K562 (cell line): ENCODE measurements around the gene GPR162. TPM values are rescaled to one million over a fixed set of nuclear protein-coding genes. Genes with fewer than 3 reads are reported as not detected.

ENCODE experiments used
- ATAC-seq: fragments of 200-7000 bp; cut with Tn5 transposase; 3 replicates; pipeline ENCODE4 v1.9.1; 2020; ENCODE audit warnings: moderate library complexity
- BruUV-seq: library from RNA; stranded (reverse); fragments of 400-500 nt; replicated peaks from 2 replicates; lab custom pipeline; 2021; lab: Mats Ljungman, UMichigan
- CTCF ChIA-PET: fragments of 300-600 bp; formaldehyde crosslinking; extraction: SDS; loops from one replicate; lab custom pipeline; 2021; ENCODE audit warnings: low intra/inter-chr PET ratio; lab: Yijun Ruan, JAX
- POLR2A ChIA-PET: fragments of 300-600, 350-650 bp; sonication (Branson Sonifier 250); formaldehyde crosslinking; extraction: SDS; loops from one replicate; lab custom pipeline; 2021; ENCODE audit warnings: antibody characterized with exemption, inconsistent platforms; lab: Yijun Ruan, JAX
- DNase-seq, 4 experiments: peaks; one replicate each; pipeline versions ENCODE4 v3.0.0 to v3.0.0-alpha.2; 2011 to 2018; ENCODE audit warnings: low spot score in 3 of 4, mixed read lengths in 3 of 4; ENCODE audit errors: extremely low read depth in 1 of 4
- FAIRE-seq: peaks from 2 replicates; lab custom pipeline; 2011; peaks lifted over from hg19 to GRCh38; lab: Jason Lieb, UNC
- H2AFZ ChIP-seq: 2 replicates; pipeline ENCODE4 v1.6.0; 2011; ENCODE audit warnings: low read depth, low read length, control low read depth, inconsistent platforms
- H3K27ac ChIP-seq: fragments of 200-600 bp; 3 replicates; pipeline ENCODE4 v1.8.0; 2011; ENCODE audit warnings: low read depth, mild to moderate bottlenecking, control low read depth, inconsistent platforms, low read length, moderate library complexity, mixed read lengths; ENCODE audit errors: extremely low read depth
- H3K27me3 ChIP-seq, 2 experiments: fragments of 300-600 bp in 1 of 2; 2 replicates in 1 of 2; 3 replicates in 1 of 2; pipeline versions ENCODE4 v1.6.0 to v1.8.0; 2011; ENCODE audit warnings: inconsistent platforms in 2 of 2, low read length in 2 of 2, mild to moderate bottlenecking in 1 of 2, mixed read lengths in 1 of 2, moderate library complexity in 1 of 2; ENCODE audit not compliant: control insufficient read depth in 2 of 2, insufficient read depth in 2 of 2
- H3K36me3 ChIP-seq: fragments of 300-600 bp; 3 replicates; pipeline ENCODE4 v1.8.0; 2011; ENCODE audit warnings: mild to moderate bottlenecking, low read length, inconsistent platforms; ENCODE audit not compliant: control insufficient read depth, insufficient read depth
- H3K4me1 ChIP-seq, 2 experiments: fragments of 200-600 bp in 1 of 2; replicated peaks in 1 of 2; 2 replicates in 1 of 2; 3 replicates in 1 of 2; pipeline versions ENCODE4 v1.5.1 to v1.8.0; 2011; ENCODE audit warnings: inconsistent platforms in 2 of 2, low read length in 2 of 2, mild to moderate bottlenecking in 1 of 2, mixed read lengths in 1 of 2, moderate library complexity in 1 of 2; ENCODE audit not compliant: control insufficient read depth in 2 of 2, insufficient read depth in 2 of 2
- H3K4me2 ChIP-seq: 2 replicates; pipeline ENCODE4 v1.6.1; 2011; ENCODE audit warnings: low read length, control low read depth, inconsistent platforms, mixed read lengths; ENCODE audit not compliant: insufficient read depth
- H3K4me3 ChIP-seq: fragments of 200-600 bp; sonication (generic), shearing (Covaris generic); 2 replicates; pipeline ENCODE4 v1.5.1; 2016; ENCODE audit warnings: control low read depth, inconsistent platforms
- H3K79me2 ChIP-seq: fragments of 200-600 bp; 3 replicates; pipeline ENCODE4 v1.8.0; 2011; ENCODE audit warnings: low read length, inconsistent platforms; ENCODE audit not compliant: control insufficient read depth, insufficient read depth
- H3K9ac ChIP-seq, 2 experiments: 2 replicates each; pipeline versions ENCODE4 v1.6.0 to v1.6.1; 2011; ENCODE audit warnings: low read depth in 2 of 2, low read length in 2 of 2, control low read depth in 1 of 2, inconsistent platforms in 1 of 2, mild to moderate bottlenecking in 1 of 2, mixed read lengths in 1 of 2; ENCODE audit not compliant: insufficient read depth in 1 of 2
- H3K9me1 ChIP-seq: one replicate; pipeline ENCODE4 v1.6.0; 2011; ENCODE audit warnings: inconsistent platforms, mild to moderate bottlenecking, low read length, moderate library complexity; ENCODE audit not compliant: control insufficient read depth, insufficient read depth
- H3K9me3 ChIP-seq: replicated peaks from 2 replicates; pipeline ENCODE4 v1.5.1; 2011; ENCODE audit warnings: low read depth, low read length, inconsistent platforms; ENCODE audit not compliant: control insufficient read depth, insufficient read depth
- H4K20me1 ChIP-seq: replicated peaks from 2 replicates; pipeline ENCODE4 v1.6.1; 2011; ENCODE audit warnings: low read length, inconsistent platforms, mixed read lengths; ENCODE audit not compliant: control insufficient read depth, insufficient read depth
- ASH1L ChIP-seq: fragments of 450-650 bp; IDR thresholded peaks from 2 replicates; pipeline ENCODE4 v1.6.1; 2018; ENCODE audit warnings: borderline replicate concordance, mild to moderate bottlenecking, low read depth; ENCODE audit not compliant: partially characterized antibody
- CREB1 ChIP-seq, 2 experiments: sonication (generic) in 1 of 2; formaldehyde crosslinking in 1 of 2; IDR thresholded peaks; 2 replicates each; pipeline versions ENCODE4 v1.6.1 to v1.8.0; 2012 to 2022; ENCODE audit warnings: inconsistent platforms in 1 of 2, mild to moderate bottlenecking in 1 of 2, missing genetic modification reagents in 1 of 2, moderate library complexity in 1 of 2
- DPF2 ChIP-seq: fragments of 450-650 bp; IDR thresholded peaks from 2 replicates; pipeline ENCODE4 v1.6.1; 2016
- ESRRB ChIP-seq: fragments of 250-450 bp; sonication (Bioruptor Pico); IDR thresholded peaks from 2 replicates; pipeline ENCODE4 v1.5.0; 2020; ENCODE audit warnings: mild to moderate bottlenecking, moderate library complexity, borderline replicate concordance
- ETV5 ChIP-seq: sonication (generic); formaldehyde crosslinking; IDR thresholded peaks from 2 replicates; pipeline ENCODE4 v1.4.0; 2020; ENCODE audit warnings: low read depth, mild to moderate bottlenecking, missing genetic modification reagents
- KDM5B ChIP-seq: fragments of 200-600 bp; sonication (generic); IDR thresholded peaks from 2 replicates; pipeline ENCODE4 v1.6.1; 2012; ENCODE audit warnings: low read depth, mild to moderate bottlenecking, moderate library complexity, low read length, control low read depth, inconsistent platforms; ENCODE audit not compliant: insufficient replicate concordance
- MEIS2 ChIP-seq: fragments of 450-650 bp; IDR thresholded peaks from 2 replicates; pipeline ENCODE4 v1.6.1; 2014; ENCODE audit warnings: mild to moderate bottlenecking; ENCODE audit not compliant: partially characterized antibody
- PRMT5 ChIP-seq: sonication (generic); formaldehyde crosslinking; IDR thresholded peaks from 2 replicates; pipeline ENCODE4 v1.5.0; 2020; ENCODE audit warnings: missing genetic modification reagents
- PYGO2 ChIP-seq: fragments of 450-650 bp; IDR thresholded peaks from 2 replicates; pipeline ENCODE4 v1.6.1; 2016; ENCODE audit warnings: mild to moderate bottlenecking, missing genetic modification characterization, moderate library complexity, missing compliant biosample characterization
- SNRNP70 ChIP-seq: fragments of 200-400 bp; formaldehyde crosslinking; optimal IDR thresholded peaks from 2 replicates; pipeline ENCODE3; 2017; ENCODE audit warnings: low read depth, low read length
- ZNF274 ChIP-seq: IDR thresholded peaks from 2 replicates; pipeline ENCODE4 v1.6.1; 2011; ENCODE audit warnings: low read depth, mild to moderate bottlenecking, low read length, moderate library complexity, borderline replicate concordance
- WGBS: fragments of 100-300 bp; shearing (Covaris generic); methylation state at CpG from one replicate; pipeline ENCODE4 v1.1.6; 2016; ENCODE audit warnings: low coverage, mixed read lengths; ENCODE audit not compliant: insufficient coverage; ENCODE audit errors: missing lambda C conversion rate; 5-methylcytosine and 5-hydroxymethylcytosine counted together
- in situ Hi-C: fragments of 300-500 bp; cut with MboI; formaldehyde crosslinking; loops from 4 replicates; pipeline ENCODE4 v1.15.0; 2018; ENCODE audit warnings: inconsistent platforms, mixed read lengths
- intact Hi-C: fragments of 100-400 bp; cut with micrococcal nuclease; formaldehyde crosslinking; loops from 2 replicates; pipeline ENCODE4 v1.14.2; 2022
- polyA plus RNA-seq, 8 experiments: library from polyadenylated mRNA; depleted of rRNA in 4 of 8; stranded (reverse) in 5 of 8; unstranded in 3 of 8; fragments of >200 nt; fragmentation: Nextera tagmentation in 2 of 8; fragmentation: Illumina TruSeq in 1 of 8; extraction: Ambion mirVana in 2 of 8; extraction: Trizol in 1 of 8; gene quantifications; 2 replicates each; pipeline versions ENCODE4 v1.2.1 to v1.2.3, GENCODE V29; 2011 to 2014; ENCODE audit warnings: inconsistent platforms in 1 of 8, missing spikeins in 1 of 8
- total RNA-seq, 7 experiments: library from RNA; depleted of rRNA in 6 of 7; stranded (reverse); fragments of >200 nt in 6 of 7; fragmentation: Illumina TruSeq in 2 of 7; extraction: Trizol in 2 of 7; gene quantifications; 2 replicates each; pipeline versions ENCODE4 v1.2.1 to v1.2.3, GENCODE V29; 2011 to 2021; ENCODE audit warnings: low replicate concordance in 1 of 7
- TF ChIP-seq, protein P1 (sequence below), 2 experiments: IDR thresholded peaks; 2 replicates each; pipeline ENCODE4 v1.6.1; 2011; ENCODE audit warnings: borderline replicate concordance in 1 of 2, control low read depth in 1 of 2, low read depth in 1 of 2, low read length in 1 of 2, mild to moderate bottlenecking in 1 of 2, mixed read lengths in 1 of 2, moderate library complexity in 1 of 2; ENCODE audit not compliant: insufficient read depth in 1 of 2, insufficient read length in 1 of 2, poor library complexity in 1 of 2, severe bottlenecking in 1 of 2; ENCODE audit errors: extremely low read depth in 1 of 2
- TF ChIP-seq, protein P2 (sequence below): IDR thresholded peaks from 2 replicates; pipeline ENCODE4 v1.6.1; 2014; ENCODE audit warnings: antibody characterized with exemption
- TF ChIP-seq, protein P3 (sequence below): sonication (generic); formaldehyde crosslinking; IDR thresholded peaks from 2 replicates; pipeline ENCODE4 v1.8.1; 2023; ENCODE audit warnings: missing genetic modification reagents, mild to moderate bottlenecking, borderline replicate concordance

The GPR162 gene
- total and polyA plus RNA-seq, 9 of the 15 experiments (the other 6 are each of a cell fraction or from before 2014, with no cell fraction given), result 0.65 to 1.8 (median 1.1) TPM; not detected in 2

DNA sequence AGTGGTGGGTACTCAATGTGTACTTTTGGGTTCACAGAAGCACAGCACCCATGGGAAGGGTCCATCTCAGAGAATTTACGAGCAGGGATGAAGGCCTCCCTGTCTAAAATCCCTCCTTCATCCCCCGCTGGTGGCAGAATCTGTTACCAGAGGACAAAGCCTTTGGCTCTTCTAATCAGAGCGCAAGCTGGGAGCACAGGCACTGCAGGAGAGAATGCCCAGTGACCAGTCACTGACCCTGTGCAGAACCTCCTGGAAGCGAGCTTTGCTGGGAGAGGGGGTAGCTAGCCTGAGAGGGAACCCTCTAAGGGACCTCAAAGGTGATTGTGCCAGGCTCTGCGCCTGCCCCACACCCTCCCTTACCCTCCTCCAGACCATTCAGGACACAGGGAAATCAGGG lies 1.5 kb upstream of the GPR162 start:
- Histone ChIP-seq H2AFZ (no peak overlapping the region), H3K9me1 (no peaks in the 10 kb centered on the region), H3K36me3 (no peaks in the 10 kb centered on the region), H4K20me1 (no peaks in the 10 kb centered on the region), H3K79me2 (no peaks in the 10 kb centered on the region), H3K27ac (no peak overlapping the region), H3K4me1 (peaks cover 8 to 16% of the 10 kb centered on the region in 2 experiments; a peak in 4 of 5 replicates), H3K9me3 (no peaks in the 10 kb centered on the region), H3K9ac (peak overlapping the region in 1 of 2 experiments; percentile 35; a peak in 1 of 4 replicates), H3K4me3 (no peak overlapping the region), H3K27me3 (peaks cover 0 to 4% of the 10 kb centered on the region in 2 experiments; a peak in 2 of 5 replicates), H3K4me2 (no peak overlapping the region)
- CTCF ChIA-PET, result no interaction called here
- no peak for ATAC-seq
- no peak for DNase-seq
- intact Hi-C loops (loop anchor here (10.0 kb wide), 2 partner anchors 205 to 265 kb away; partner anchors contain the start of gene IFFO1), in situ Hi-C loops (no loop called here)
- POLR2A ChIA-PET, result no interaction called here
- 34% methylated on average over 3 of the region's 5 CpGs for WGBS
- FAIRE-seq, result no peak
- BruUV-seq, result no TSS peak
- TF ChIP-seq MEIS2, result no peak
- no peak for TF ChIP-seq CREB1 (IDR thresholded peaks at IDR 0.05)
- no peak for TF ChIP-seq CREB1 (CRISPR knock-in tag; IDR thresholded peaks at IDR 0.05)
- TF ChIP-seq, protein P1, sequence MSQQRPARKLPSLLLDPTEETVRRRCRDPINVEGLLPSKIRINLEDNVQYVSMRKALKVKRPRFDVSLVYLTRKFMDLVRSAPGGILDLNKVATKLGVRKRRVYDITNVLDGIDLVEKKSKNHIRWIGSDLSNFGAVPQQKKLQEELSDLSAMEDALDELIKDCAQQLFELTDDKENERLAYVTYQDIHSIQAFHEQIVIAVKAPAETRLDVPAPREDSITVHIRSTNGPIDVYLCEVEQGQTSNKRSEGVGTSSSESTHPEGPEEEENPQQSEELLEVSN (IDR thresholded peaks at IDR 0.05; ENCODE audit: borderline replicate concordance in 1 of 2, extremely low read depth in 1 of 2, insufficient read depth in 1 of 2, insufficient read length in 1 of 2, low read depth in 1 of 2, low read length in 1 of 2, poor library complexity in 1 of 2, severe bottlenecking in 1 of 2), result no peak
- TF ChIP-seq, protein P2, sequence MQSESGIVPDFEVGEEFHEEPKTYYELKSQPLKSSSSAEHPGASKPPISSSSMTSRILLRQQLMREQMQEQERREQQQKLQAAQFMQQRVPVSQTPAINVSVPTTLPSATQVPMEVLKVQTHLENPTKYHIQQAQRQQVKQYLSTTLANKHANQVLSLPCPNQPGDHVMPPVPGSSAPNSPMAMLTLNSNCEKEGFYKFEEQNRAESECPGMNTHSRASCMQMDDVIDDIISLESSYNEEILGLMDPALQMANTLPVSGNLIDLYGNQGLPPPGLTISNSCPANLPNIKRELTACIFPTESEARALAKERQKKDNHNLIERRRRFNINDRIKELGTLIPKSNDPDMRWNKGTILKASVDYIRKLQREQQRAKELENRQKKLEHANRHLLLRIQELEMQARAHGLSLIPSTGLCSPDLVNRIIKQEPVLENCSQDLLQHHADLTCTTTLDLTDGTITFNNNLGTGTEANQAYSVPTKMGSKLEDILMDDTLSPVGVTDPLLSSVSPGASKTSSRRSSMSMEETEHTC, result no peak
- TF ChIP-seq SNRNP70, result no peak
- TF ChIP-seq PRMT5 (CRISPR knock-in tag), result no peak
- TF ChIP-seq ETV5 (CRISPR knock-in tag), result no peak
- no peak for TF ChIP-seq PYGO2 (tag)
- TF ChIP-seq ASH1L, result no peak
- TF ChIP-seq ESRRB (CRISPR knock-in tag), result no peak
- TF ChIP-seq ZNF274, result no peak
- TF ChIP-seq, protein P3, sequence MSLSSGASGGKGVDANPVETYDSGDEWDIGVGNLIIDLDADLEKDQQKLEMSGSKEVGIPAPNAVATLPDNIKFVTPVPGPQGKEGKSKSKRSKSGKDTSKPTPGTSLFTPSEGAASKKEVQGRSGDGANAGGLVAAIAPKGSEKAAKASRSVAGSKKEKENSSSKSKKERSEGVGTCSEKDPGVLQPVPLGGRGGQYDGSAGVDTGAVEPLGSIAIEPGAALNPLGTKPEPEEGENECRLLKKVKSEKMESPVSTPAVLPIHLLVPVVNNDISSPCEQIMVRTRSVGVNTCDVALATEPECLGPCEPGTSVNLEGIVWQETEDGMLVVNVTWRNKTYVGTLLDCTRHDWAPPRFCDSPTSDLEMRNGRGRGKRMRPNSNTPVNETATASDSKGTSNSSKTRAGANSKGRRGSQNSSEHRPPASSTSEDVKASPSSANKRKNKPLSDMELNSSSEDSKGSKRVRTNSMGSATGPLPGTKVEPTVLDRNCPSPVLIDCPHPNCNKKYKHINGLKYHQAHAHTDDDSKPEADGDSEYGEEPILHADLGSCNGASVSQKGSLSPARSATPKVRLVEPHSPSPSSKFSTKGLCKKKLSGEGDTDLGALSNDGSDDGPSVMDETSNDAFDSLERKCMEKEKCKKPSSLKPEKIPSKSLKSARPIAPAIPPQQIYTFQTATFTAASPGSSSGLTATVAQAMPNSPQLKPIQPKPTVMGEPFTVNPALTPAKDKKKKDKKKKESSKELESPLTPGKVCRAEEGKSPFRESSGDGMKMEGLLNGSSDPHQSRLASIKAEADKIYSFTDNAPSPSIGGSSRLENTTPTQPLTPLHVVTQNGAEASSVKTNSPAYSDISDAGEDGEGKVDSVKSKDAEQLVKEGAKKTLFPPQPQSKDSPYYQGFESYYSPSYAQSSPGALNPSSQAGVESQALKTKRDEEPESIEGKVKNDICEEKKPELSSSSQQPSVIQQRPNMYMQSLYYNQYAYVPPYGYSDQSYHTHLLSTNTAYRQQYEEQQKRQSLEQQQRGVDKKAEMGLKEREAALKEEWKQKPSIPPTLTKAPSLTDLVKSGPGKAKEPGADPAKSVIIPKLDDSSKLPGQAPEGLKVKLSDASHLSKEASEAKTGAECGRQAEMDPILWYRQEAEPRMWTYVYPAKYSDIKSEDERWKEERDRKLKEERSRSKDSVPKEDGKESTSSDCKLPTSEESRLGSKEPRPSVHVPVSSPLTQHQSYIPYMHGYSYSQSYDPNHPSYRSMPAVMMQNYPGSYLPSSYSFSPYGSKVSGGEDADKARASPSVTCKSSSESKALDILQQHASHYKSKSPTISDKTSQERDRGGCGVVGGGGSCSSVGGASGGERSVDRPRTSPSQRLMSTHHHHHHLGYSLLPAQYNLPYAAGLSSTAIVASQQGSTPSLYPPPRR (CRISPR knock-in tag), result no peak
- TF ChIP-seq DPF2, result no peak
- no peak for TF ChIP-seq KDM5B
